ENCODE results near the gene FGFR4. TPM values are rescaled to one million over a fixed set of nuclear protein-coding genes. Genes with fewer than 3 reads are reported as not detected.
A peak's percentile ranks its signal among the peaks of the same experiment; 100 is the strongest.
"Not testable (repeated sequence)": the region's sequence is repeated elsewhere in the genome, so short reads cannot be mapped to it uniquely, and the experiment has no call there.

The FGFR4 gene
- 0.45 TPM for polyA plus RNA-seq (2012; ENCODE audit: missing spikeins)

GRCh38 chr5:177086654-177087397, at the start of gene FGFR4:
FGFR4 (plus strand) TSS chr5:177086915; CDS start chr5:177089603, 2,688 bp downstream.
- no peak for FAIRE-seq
- TF ChIP-seq TAF1 (IDR thresholded peaks at IDR 0.05; ENCODE audit: borderline replicate concordance, low read depth, low read length), result no peak
- TF ChIP-seq POLR2A (IDR thresholded peaks at IDR 0.05; ENCODE audit: low read depth, low read length), result no peak
- TF ChIP-seq POLR2AphosphoS5 (IDR thresholded peaks at IDR 0.05; ENCODE audit: low read depth, low read length), result no peak
- DNase-seq (ENCODE audit: insufficient read length), result peak; percentile 83

DNA sequence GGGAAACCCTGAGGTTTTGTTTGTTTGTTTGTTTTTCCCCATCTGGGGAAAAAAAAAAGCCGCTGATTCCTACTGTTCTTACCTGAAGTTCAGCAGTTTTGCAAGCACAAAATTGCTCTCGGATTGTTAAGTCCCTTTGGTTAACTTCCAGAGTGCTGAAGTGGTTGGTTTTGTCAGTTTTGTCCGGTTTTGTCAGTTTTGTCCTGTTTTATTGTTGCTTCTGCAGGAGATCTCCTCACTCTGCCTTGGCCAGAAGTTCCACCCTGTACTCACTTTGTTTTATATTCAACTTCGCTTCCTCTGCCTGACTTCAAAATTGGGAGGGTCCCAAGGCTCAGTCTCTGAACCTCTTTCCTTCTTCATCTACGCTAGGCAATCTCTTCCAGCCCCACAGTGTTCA, 49.8 kb upstream of the FGFR4 start:
- TF ChIP-seq POLR2AphosphoS5 (IDR thresholded peaks at IDR 0.05; ENCODE audit: low read depth, low read length) (no peak), TAF1 (IDR thresholded peaks at IDR 0.05; ENCODE audit: borderline replicate concordance, low read depth, low read length) (no peak), POLR2A (IDR thresholded peaks at IDR 0.05; ENCODE audit: low read depth, low read length) (no peak)
- no peak for DNase-seq (ENCODE audit: insufficient read length)

DNA sequence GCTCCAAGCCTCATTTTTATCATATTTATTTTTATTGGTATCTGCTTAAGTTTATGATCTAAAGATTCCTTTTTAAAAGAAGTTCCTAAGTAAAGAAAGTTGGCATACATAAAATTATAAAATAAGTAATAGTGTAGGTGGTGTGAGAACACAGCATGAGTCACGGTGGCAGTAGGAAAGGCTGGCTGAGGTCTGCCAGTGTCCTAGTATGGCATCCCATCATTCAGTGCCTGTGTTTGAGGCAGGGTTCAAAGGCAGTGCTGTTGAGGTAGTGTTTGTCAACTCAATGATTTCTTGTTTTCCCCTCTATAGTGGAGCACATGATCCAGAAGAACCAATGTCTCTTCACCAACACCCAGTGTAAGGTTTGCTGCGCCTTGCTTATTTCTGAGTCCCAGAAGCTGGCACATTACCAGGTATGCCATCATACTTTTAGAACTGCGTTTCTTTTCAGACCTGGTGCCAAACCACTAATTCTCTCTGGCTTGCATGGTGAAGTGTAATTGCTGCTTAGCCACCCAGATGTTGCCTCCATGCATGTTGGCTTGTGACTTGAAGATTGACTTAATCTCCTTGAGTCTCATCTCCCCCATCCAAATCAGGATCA, 45.8 kb upstream of the FGFR4 start:
- DNase-seq (ENCODE audit: insufficient read length) (no peak), FAIRE-seq (no peak)
- TF ChIP-seq POLR2A (IDR thresholded peaks at IDR 0.05; ENCODE audit: low read depth, low read length), result no peak
- TF ChIP-seq POLR2AphosphoS5 (IDR thresholded peaks at IDR 0.05; ENCODE audit: low read depth, low read length), result no peak
- TF ChIP-seq TAF1 (IDR thresholded peaks at IDR 0.05; ENCODE audit: borderline replicate concordance, low read depth, low read length), result no peak

More for the DNA sequence above, 49.8 kb upstream of the FGFR4 start:
- no peak for FAIRE-seq

GRCh38 chr5:177041936-177042335, 44.8 kb upstream of the FGFR4 start:
- no peak for FAIRE-seq
- DNase-seq (ENCODE audit: insufficient read length), result no peak
- no peak for TF ChIP-seq POLR2A (IDR thresholded peaks at IDR 0.05; ENCODE audit: low read depth, low read length)
- no peak for TF ChIP-seq POLR2AphosphoS5 (IDR thresholded peaks at IDR 0.05; ENCODE audit: low read depth, low read length)
- no peak for TF ChIP-seq TAF1 (IDR thresholded peaks at IDR 0.05; ENCODE audit: borderline replicate concordance, low read depth, low read length)

- no peak for FAIRE-seq
- DNase-seq (ENCODE audit: insufficient read length), result no peak
- no peak for TF ChIP-seq POLR2AphosphoS5 (IDR thresholded peaks at IDR 0.05; ENCODE audit: low read depth, low read length)
- TF ChIP-seq TAF1 (IDR thresholded peaks at IDR 0.05; ENCODE audit: borderline replicate concordance, low read depth, low read length), result no peak
- no peak for TF ChIP-seq POLR2A (IDR thresholded peaks at IDR 0.05; ENCODE audit: low read depth, low read length)
Measured at GRCh38 chr5:177043114-177043513, 43.6 kb upstream of the FGFR4 start.

DNA sequence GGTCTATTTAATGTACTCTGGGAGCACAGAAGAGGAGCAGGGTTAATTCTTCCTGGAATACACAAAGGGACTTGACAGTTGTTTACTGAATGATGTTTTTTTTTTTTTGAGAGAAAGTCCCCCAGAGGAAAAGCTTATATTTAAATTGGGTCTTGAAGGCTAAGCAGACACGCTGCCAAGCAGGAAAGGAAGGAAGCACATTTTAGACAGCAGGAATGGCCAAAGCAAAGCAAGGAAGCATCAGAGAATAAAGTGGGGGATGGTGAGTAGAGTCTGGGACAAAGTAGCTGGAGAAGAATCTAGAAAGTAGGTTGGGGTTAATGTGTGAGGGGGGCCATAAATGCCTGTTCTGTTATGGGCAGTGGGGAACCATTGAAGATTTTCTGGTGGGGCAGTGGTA, 42.8 kb upstream of the FGFR4 start:
- FAIRE-seq (no peak), DNase-seq (ENCODE audit: insufficient read length) (no peak)
- TF ChIP-seq POLR2AphosphoS5 (IDR thresholded peaks at IDR 0.05; ENCODE audit: low read depth, low read length) (no peak), POLR2A (IDR thresholded peaks at IDR 0.05; ENCODE audit: low read depth, low read length) (no peak), TAF1 (IDR thresholded peaks at IDR 0.05; ENCODE audit: borderline replicate concordance, low read depth, low read length) (no peak)

GRCh38 chr5:177044641-177045040, 42.1 kb upstream of the FGFR4 start:
- DNase-seq (ENCODE audit: insufficient read length) (no peak), FAIRE-seq (no peak)
- TF ChIP-seq POLR2AphosphoS5 (IDR thresholded peaks at IDR 0.05; ENCODE audit: low read depth, low read length), result no peak
- TF ChIP-seq TAF1 (IDR thresholded peaks at IDR 0.05; ENCODE audit: borderline replicate concordance, low read depth, low read length), result no peak
- no peak for TF ChIP-seq POLR2A (IDR thresholded peaks at IDR 0.05; ENCODE audit: low read depth, low read length)

GRCh38 chr5:177045631-177046030, 41.1 kb upstream of the FGFR4 start:
- no peak for TF ChIP-seq TAF1 (IDR thresholded peaks at IDR 0.05; ENCODE audit: borderline replicate concordance, low read depth, low read length)
- TF ChIP-seq POLR2AphosphoS5 (IDR thresholded peaks at IDR 0.05; ENCODE audit: low read depth, low read length), result no peak
- no peak for TF ChIP-seq POLR2A (IDR thresholded peaks at IDR 0.05; ENCODE audit: low read depth, low read length)
- DNase-seq (ENCODE audit: insufficient read length), result no peak
- no peak for FAIRE-seq

DNA sequence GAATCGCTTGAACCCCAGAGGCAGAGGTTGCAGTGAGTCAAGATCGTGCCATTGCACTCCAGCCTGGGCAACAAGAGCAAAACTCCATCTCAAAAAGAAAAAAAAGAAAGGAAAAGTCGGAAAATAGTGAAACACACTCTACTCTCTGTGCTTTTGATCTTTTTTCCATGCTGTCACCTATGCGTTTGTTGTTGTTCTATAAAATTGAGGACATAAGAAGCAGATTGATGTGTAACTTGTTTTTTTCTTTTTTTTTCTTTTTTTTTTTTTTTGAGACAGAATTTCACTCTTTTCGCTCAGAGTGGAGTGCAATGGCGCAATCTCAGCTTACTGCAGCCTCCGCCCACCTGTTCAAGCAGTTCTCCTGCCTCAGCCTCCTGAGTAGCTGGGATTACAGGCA, 38.2 kb upstream of the FGFR4 start:
- FAIRE-seq; DNase-seq (ENCODE audit: insufficient read length): not testable (repeated sequence)

GRCh38 chr5:177049285-177049684, 37.4 kb upstream of the FGFR4 start:
- FAIRE-seq, result no peak
- no peak for TF ChIP-seq POLR2AphosphoS5 (IDR thresholded peaks at IDR 0.05; ENCODE audit: low read depth, low read length)
- no peak for TF ChIP-seq TAF1 (IDR thresholded peaks at IDR 0.05; ENCODE audit: borderline replicate concordance, low read depth, low read length)
- no peak for TF ChIP-seq POLR2A (IDR thresholded peaks at IDR 0.05; ENCODE audit: low read depth, low read length)
- no peak for DNase-seq (ENCODE audit: insufficient read length)

DNA sequence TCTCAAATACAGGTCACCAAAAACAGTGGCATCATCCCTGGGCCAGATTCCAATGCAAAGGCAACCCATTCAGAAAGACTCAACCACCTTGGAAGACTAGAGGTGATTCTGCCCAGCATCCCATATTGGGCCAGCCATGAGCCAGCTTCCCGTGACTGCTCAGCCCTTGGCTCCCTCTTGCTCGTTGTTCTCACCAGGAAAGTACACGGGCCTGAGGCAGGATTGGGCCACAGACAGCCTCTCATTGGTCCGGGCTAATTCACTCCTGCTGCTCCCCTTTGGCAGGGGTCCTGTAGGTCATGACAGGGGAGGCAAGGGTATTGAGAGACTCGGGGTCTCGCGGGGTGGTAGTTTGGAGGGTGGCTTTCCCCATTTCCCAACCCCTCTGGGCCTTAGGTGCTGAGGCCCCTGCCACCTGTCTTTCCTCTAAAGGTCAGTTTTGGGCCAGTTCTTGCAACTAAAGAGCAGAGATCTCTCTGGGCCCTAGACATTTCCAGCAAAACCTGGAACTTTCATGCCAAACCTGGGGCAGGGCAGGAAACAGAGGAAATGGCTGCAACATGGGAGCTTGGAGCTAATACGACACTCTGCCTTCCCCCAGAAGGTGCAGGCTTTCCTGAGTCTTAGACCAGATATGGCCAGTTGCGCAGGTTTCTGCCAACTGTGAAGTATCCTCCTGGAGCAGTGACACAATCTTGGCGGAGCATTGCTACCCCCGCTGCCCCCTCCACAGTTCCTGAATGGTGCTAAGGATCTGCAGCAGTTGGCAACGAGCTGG, 22.0 kb upstream of the FGFR4 start:
- DNase-seq (ENCODE audit: insufficient read length) (no peak), FAIRE-seq (no peak)
- no peak for TF ChIP-seq TAF1 (IDR thresholded peaks at IDR 0.05; ENCODE audit: borderline replicate concordance, low read depth, low read length)
- TF ChIP-seq POLR2A (IDR thresholded peaks at IDR 0.05; ENCODE audit: low read depth, low read length), result no peak
- TF ChIP-seq POLR2AphosphoS5 (IDR thresholded peaks at IDR 0.05; ENCODE audit: low read depth, low read length), result no peak

All from GM12892 (cell line).